ENCODE data around the gene QSOX2.

GRCh38 chr9:136237486-136238341 is 7.9 kb downstream of the QSOX2 start:
- TF ChIP-seq GATA2 (IDR thresholded peaks at IDR 0.05; ENCODE audit: low read depth, low read length) = no peak
- TF ChIP-seq GATA3 (IDR thresholded peaks at IDR 0.05; ENCODE audit: low read depth, low read length) = no peak
